ENCODE data around the gene ZAP70. TPM values are rescaled to one million over a fixed set of nuclear protein-coding genes. Genes with fewer than 3 reads are reported as not detected.

The ZAP70 gene
- total RNA-seq, 5 donors from 2014 or later (not counting 1 experiment from before 2014, with no cell fraction given) = 449 to 534 (median 468) TPM

GRCh38 chr2:97701851-97702465 lies 11.4 kb upstream of the ZAP70 start:
- DNase-seq = no peak
- CTCF ChIA-PET = interaction anchor here in 1 of 2 donors (0.7 kb wide), 1 partner anchor 47 kb away, joined by 5 read pairs; no protein-coding TSS in a partner anchor
- no peaks in the 10 kb centered on the region for H3K36me3 Mint-ChIP-seq

GRCh38 chr2:97702731-97703470 lies 10.5 kb upstream of the ZAP70 start:
- no peak for DNase-seq
- POLR2A ChIA-PET = no interaction called here

More at GRCh38 chr2:97701851-97702465, 11.4 kb upstream of the ZAP70 start:
- no peak overlapping the region for H3K4me3 Mint-ChIP-seq
- no CpG with 5 or more reads among the region's 6 CpGs for WGBS (ENCODE audit: insufficient coverage)
- no peaks in the 10 kb centered on the region for H3K9me3 Mint-ChIP-seq
- H3K4me1 Mint-ChIP-seq = peaks cover 7 to 10% (median 7%) of the 10 kb centered on the region in 3 donors
- Histone ChIP-seq H3K4me1 (ENCODE audit: control insufficient read depth in 1 of 2, extremely low read depth in 1 of 2, insufficient read depth in 2 of 2, low read length in 2 of 2) (no peaks in the 10 kb centered on the region), H3K27ac (ENCODE audit: low read length) (no peak overlapping the region), H3K36me3 (ENCODE audit: control insufficient read depth in 2 of 2, extremely low read depth in 1 of 2, insufficient read depth in 1 of 2, low read length in 1 of 2) (no peaks in the 10 kb centered on the region), H3K27me3 (replicated peaks in 1 of 2; ENCODE audit: control insufficient read depth in 2 of 2, extremely low read depth in 1 of 2, insufficient read depth in 2 of 2, low read length in 1 of 2) (no peaks in the 10 kb centered on the region), H3K4me3 (ENCODE audit: control insufficient read depth in 1 of 2, extremely low read depth in 1 of 2, low read length in 1 of 2) (no peak overlapping the region), H3K9me3 (no peaks in the 10 kb centered on the region)
- no peaks in the 10 kb centered on the region for H3K27me3 Mint-ChIP-seq
- no peak for ATAC-seq (replicated peaks in 1 of 4)
- H3K27ac Mint-ChIP-seq = no peak overlapping the region
- POLR2A ChIA-PET = no interaction called here

DNA sequence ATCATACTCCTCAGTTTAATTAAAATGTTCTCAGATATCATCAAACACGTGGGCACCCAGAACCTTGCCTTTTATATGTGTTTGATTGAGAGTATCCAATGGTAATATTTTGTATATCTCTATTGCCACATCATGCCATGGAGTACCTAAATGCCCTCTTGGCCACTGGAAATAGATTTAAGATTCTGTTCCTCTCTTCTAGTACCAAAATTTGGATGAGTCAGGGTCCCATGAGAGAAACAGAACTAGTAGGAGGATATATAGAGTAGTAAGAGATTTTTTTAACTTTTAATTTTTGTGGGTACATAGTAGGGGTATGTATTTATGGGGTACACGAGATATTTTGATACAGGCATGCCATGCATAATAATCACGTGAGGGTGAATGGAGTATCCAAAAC lies 9.6 kb upstream of the ZAP70 start:
- CTCF ChIA-PET = no interaction called here
- no peak overlapping the region for H3K27ac ChIP-seq (ENCODE audit: low read length)
- H3K27me3 ChIP-seq (replicated peaks in 1 of 2; ENCODE audit: control insufficient read depth in 2 of 2, extremely low read depth in 1 of 2, insufficient read depth in 2 of 2, low read length in 1 of 2) = peaks cover 0 to 11% of the 10 kb centered on the region in 2 experiments
- POLR2A ChIA-PET = no interaction called here
- no peaks in the 10 kb centered on the region for H3K36me3 ChIP-seq (ENCODE audit: control insufficient read depth in 2 of 2, extremely low read depth in 1 of 2, insufficient read depth in 1 of 2, low read length in 1 of 2)
- H3K9me3 ChIP-seq = no peaks in the 10 kb centered on the region
- Mint-ChIP-seq H3K4me3 (no peak overlapping the region), H3K36me3 (no peaks in the 10 kb centered on the region), H3K4me1 (peaks cover 4 to 6% (median 4%) of the 10 kb centered on the region in 3 donors), H3K9me3 (no peaks in the 10 kb centered on the region), H3K27ac (no peak overlapping the region), H3K27me3 (no peaks in the 10 kb centered on the region)
- WGBS (ENCODE audit: insufficient coverage) = no CpG with 5 or more reads among the region's 3 CpGs
- H3K4me3 ChIP-seq (ENCODE audit: control insufficient read depth in 1 of 2, extremely low read depth in 1 of 2, low read length in 1 of 2) = no peak overlapping the region
- H3K4me1 ChIP-seq (ENCODE audit: control insufficient read depth in 1 of 2, extremely low read depth in 1 of 2, insufficient read depth in 2 of 2, low read length in 2 of 2) = no peaks in the 10 kb centered on the region
- ATAC-seq (replicated peaks in 1 of 4) (no peak), DNase-seq (no peak)

More at GRCh38 chr2:97702731-97703470, 10.5 kb upstream of the ZAP70 start:
- Mint-ChIP-seq H3K36me3 (no peaks in the 10 kb centered on the region), H3K9me3 (no peaks in the 10 kb centered on the region), H3K27ac (no peak overlapping the region), H3K27me3 (no peaks in the 10 kb centered on the region), H3K4me1 (peaks cover 4 to 6% (median 4%) of the 10 kb centered on the region in 3 donors), H3K4me3 (no peak overlapping the region)
- peaks cover 0 to 3% of the 10 kb centered on the region in 2 experiments for H3K27me3 ChIP-seq (replicated peaks in 1 of 2; ENCODE audit: control insufficient read depth in 2 of 2, extremely low read depth in 1 of 2, insufficient read depth in 2 of 2, low read length in 1 of 2)
- ATAC-seq (replicated peaks in 1 of 4) = no peak
- H3K27ac ChIP-seq (ENCODE audit: low read length) = no peak overlapping the region
- H3K4me1 ChIP-seq (ENCODE audit: control insufficient read depth in 1 of 2, extremely low read depth in 1 of 2, insufficient read depth in 2 of 2, low read length in 2 of 2) = no peaks in the 10 kb centered on the region
- 91% methylated on average over 10 of the region's 19 CpGs for WGBS (ENCODE audit: insufficient coverage)
- CTCF ChIA-PET = interaction anchor here in 1 of 2 donors (0.6 kb wide), 1 partner anchor 43 kb away, joined by 3 read pairs; no protein-coding TSS in a partner anchor
- H3K9me3 ChIP-seq = no peaks in the 10 kb centered on the region
- no peak overlapping the region for H3K4me3 ChIP-seq (ENCODE audit: control insufficient read depth in 1 of 2, extremely low read depth in 1 of 2, low read length in 1 of 2)
- no peaks in the 10 kb centered on the region for H3K36me3 ChIP-seq (ENCODE audit: control insufficient read depth in 2 of 2, extremely low read depth in 1 of 2, insufficient read depth in 1 of 2, low read length in 1 of 2)

DNA sequence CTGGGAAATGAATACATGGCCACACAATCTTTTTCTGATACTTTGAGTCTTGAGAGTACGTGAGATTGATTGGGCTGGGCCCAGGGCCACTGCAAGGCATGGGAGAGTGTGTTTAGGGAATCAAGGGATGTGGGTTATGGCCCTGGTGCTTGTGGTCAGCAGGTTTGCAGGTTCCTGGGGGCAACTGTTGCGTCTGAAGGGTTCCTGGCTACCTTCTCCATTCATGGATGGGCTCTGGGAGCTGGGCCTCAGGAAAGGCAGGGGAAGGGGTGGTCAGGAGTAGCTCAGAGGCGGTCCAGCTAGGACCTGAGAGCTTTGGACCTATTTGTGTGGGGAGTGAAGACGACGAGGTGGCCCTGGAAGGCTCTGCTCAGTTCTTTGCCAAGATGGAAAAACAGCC lies 8.4 kb upstream of the ZAP70 start:
- Histone ChIP-seq H3K4me3 (ENCODE audit: control insufficient read depth in 1 of 2, extremely low read depth in 1 of 2, low read length in 1 of 2) (no peak overlapping the region), H3K36me3 (ENCODE audit: control insufficient read depth in 2 of 2, extremely low read depth in 1 of 2, insufficient read depth in 1 of 2, low read length in 1 of 2) (no peaks in the 10 kb centered on the region), H3K9me3 (no peaks in the 10 kb centered on the region), H3K4me1 (ENCODE audit: control insufficient read depth in 1 of 2, extremely low read depth in 1 of 2, insufficient read depth in 2 of 2, low read length in 2 of 2) (peaks cover 0 to 5% of the 10 kb centered on the region in 2 experiments), H3K27me3 (replicated peaks in 1 of 2; ENCODE audit: control insufficient read depth in 2 of 2, extremely low read depth in 1 of 2, insufficient read depth in 2 of 2, low read length in 1 of 2) (peaks cover 0 to 12% of the 10 kb centered on the region in 2 experiments), H3K27ac (ENCODE audit: low read length) (no peak overlapping the region)
- no peaks in the 10 kb centered on the region for H3K36me3 Mint-ChIP-seq
- no peak overlapping the region for H3K4me3 Mint-ChIP-seq
- H3K27ac Mint-ChIP-seq = no peak overlapping the region
- no peak for ATAC-seq (replicated peaks in 1 of 4)
- POLR2A ChIA-PET = interaction anchor here in 1 of 2 donors (0.7 kb wide), 1 partner anchor 13 kb away, joined by 9 read pairs; no protein-coding TSS in a partner anchor
- H3K9me3 Mint-ChIP-seq = no peaks in the 10 kb centered on the region
- no peak for DNase-seq
- H3K27me3 Mint-ChIP-seq = no peaks in the 10 kb centered on the region
- 85% methylated on average over 2 of the region's 5 CpGs for WGBS (ENCODE audit: insufficient coverage)
- H3K4me1 Mint-ChIP-seq = peaks cover 7 to 11% (median 9%) of the 10 kb centered on the region in 3 donors
- CTCF ChIA-PET = interaction anchor here in 1 of 2 donors (0.6 to 1.1 kb wide), 3 partner anchors 8 to 1436 kb away, joined by 3 read pairs; partner anchors contain the start of gene ZAP70

DNA sequence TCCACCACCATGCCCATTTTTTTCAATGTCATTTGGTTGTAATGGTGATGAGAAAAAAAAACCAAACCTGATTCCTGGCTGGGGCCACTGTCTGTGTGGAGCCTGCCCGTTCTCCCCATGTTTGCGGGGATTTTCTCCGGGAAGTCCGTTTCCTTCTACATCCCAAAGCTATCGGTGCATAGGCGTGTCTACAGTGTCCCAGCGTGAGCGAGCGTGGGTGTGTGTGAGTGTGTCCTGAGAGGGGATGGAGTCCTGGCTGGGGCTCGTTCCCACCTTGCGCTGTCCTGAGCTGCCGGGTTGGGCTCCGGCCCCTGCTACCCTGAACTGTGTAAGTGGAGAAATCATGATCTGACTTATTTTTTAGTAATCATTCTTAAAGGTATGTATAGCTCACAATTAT lies 7.3 kb upstream of the ZAP70 start:
- WGBS (ENCODE audit: insufficient coverage) = 80% methylated on average over 2 of the region's 13 CpGs
- Histone ChIP-seq H3K27ac (ENCODE audit: low read length) (no peak overlapping the region), H3K9me3 (no peaks in the 10 kb centered on the region), H3K36me3 (ENCODE audit: control insufficient read depth in 2 of 2, extremely low read depth in 1 of 2, insufficient read depth in 1 of 2, low read length in 1 of 2) (no peaks in the 10 kb centered on the region), H3K4me3 (ENCODE audit: control insufficient read depth in 1 of 2, extremely low read depth in 1 of 2, low read length in 1 of 2) (no peak overlapping the region), H3K27me3 (replicated peaks in 1 of 2; ENCODE audit: control insufficient read depth in 2 of 2, extremely low read depth in 1 of 2, insufficient read depth in 2 of 2, low read length in 1 of 2) (peaks cover 0 to 12% of the 10 kb centered on the region in 2 experiments), H3K4me1 (ENCODE audit: control insufficient read depth in 1 of 2, extremely low read depth in 1 of 2, insufficient read depth in 2 of 2, low read length in 2 of 2) (peaks cover 5 to 16% of the 10 kb centered on the region in 2 experiments)
- Mint-ChIP-seq H3K9me3 (no peaks in the 10 kb centered on the region), H3K4me1 (peaks cover 13 to 16% (median 14%) of the 10 kb centered on the region in 3 donors), H3K27ac (no peak overlapping the region), H3K27me3 (no peaks in the 10 kb centered on the region), H3K4me3 (no peak overlapping the region), H3K36me3 (no peaks in the 10 kb centered on the region)
- ATAC-seq (replicated peaks in 1 of 4) = no peak
- ChIA-PET CTCF (interaction anchor here (0.9 to 1.7 kb wide), 2 partner anchors 8 to 115 kb away, joined by 3 to 4 read pairs; no protein-coding TSS in a partner anchor), POLR2A (no interaction called here)
- DNase-seq = no peak

DNA sequence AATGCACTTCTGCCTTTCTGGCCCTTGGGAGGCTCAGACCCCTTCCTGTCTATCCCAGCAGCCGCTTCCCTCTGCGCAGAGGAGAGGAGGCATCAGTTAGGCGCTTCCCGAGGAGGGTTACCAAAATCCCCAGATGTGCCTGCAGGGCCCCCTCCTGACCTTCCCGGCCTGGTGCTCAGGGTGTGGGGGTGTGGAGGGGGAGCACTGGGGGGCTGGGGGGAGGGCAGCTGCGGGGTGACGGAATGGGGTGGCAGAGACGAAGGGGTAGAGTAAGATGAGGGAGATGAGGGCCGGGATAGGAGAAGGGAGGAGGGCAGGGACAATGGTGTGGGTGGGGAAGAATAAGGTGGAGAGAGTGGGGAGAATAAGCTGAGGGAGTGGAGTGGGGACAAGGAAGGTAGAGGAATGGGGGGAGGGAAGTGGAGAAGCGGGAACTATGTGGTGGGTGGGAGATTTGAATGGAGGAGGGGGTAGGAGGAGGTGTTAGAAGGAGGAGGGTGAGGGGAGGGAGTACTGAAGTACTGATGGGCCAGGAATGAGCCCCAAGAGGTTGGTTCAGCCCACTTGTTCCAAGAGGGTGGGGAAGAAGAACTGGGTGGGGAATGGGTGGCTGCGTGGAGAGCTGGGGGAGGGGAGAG lies 6.5 kb upstream of the ZAP70 start:
- Histone ChIP-seq H3K9me3 (no peaks in the 10 kb centered on the region), H3K4me1 (ENCODE audit: control insufficient read depth in 1 of 2, extremely low read depth in 1 of 2, insufficient read depth in 2 of 2, low read length in 2 of 2) (peaks cover 5 to 23% of the 10 kb centered on the region in 2 experiments), H3K27me3 (replicated peaks in 1 of 2; ENCODE audit: control insufficient read depth in 2 of 2, extremely low read depth in 1 of 2, insufficient read depth in 2 of 2, low read length in 1 of 2) (peaks cover 0 to 12% of the 10 kb centered on the region in 2 experiments), H3K4me3 (ENCODE audit: control insufficient read depth in 1 of 2, extremely low read depth in 1 of 2, low read length in 1 of 2) (no peak overlapping the region), H3K27ac (ENCODE audit: low read length) (no peak overlapping the region), H3K36me3 (ENCODE audit: control insufficient read depth in 2 of 2, extremely low read depth in 1 of 2, insufficient read depth in 1 of 2, low read length in 1 of 2) (no peaks in the 10 kb centered on the region)
- no peaks in the 10 kb centered on the region for H3K27me3 Mint-ChIP-seq
- no peak overlapping the region for H3K4me3 Mint-ChIP-seq
- ATAC-seq (replicated peaks in 1 of 4) = no peak
- H3K9me3 Mint-ChIP-seq = no peaks in the 10 kb centered on the region
- ChIA-PET CTCF (interaction anchor here (0.8 to 1.7 kb wide), 2 partner anchors 100 to 116 kb away, joined by 3 to 4 read pairs; no protein-coding TSS in a partner anchor), POLR2A (no interaction called here)
- no peaks in the 10 kb centered on the region for H3K36me3 Mint-ChIP-seq
- H3K27ac Mint-ChIP-seq = no peak overlapping the region
- H3K4me1 Mint-ChIP-seq = peaks cover 20 to 23% (median 21%) of the 10 kb centered on the region in 3 donors
- DNase-seq = peak in 1 of 35 experiments; percentile 9
- WGBS (ENCODE audit: insufficient coverage) = 87% methylated on average over 6 of the region's 11 CpGs

Measured in T-cell (primary cell).